Activated T-cell treated with anti-CD3 and anti-CD28 coated beads for 48 hours (primary cell): ENCODE measurements around the gene PFDN6.
"Not testable (repeated sequence)": the region's sequence is repeated elsewhere in the genome, so short reads cannot be mapped to it uniquely, and the experiment has no call there.

Experiments
- DNase-seq: peaks from one replicate; pipeline ENCODE4 v3.0.0-alpha.2; 2020; ENCODE audit warnings: low read depth

Gene PFDN6

GRCh38 chr6:33288921-33289783 is at the start of gene PFDN6, which contains the start of gene WDR46:
Gene PFDN6 (plus strand): TSS chr6:33289601. CDS start chr6:33289857, 256 bp downstream.
Gene WDR46 (minus strand): TSS chr6:33289239. CDS start chr6:33289170, 69 bp downstream.
- peak; percentile 65 for DNase-seq

GRCh38 chr6:33241968-33242367 is 47.4 kb upstream of the PFDN6 start:
- no peak for DNase-seq

DNA sequence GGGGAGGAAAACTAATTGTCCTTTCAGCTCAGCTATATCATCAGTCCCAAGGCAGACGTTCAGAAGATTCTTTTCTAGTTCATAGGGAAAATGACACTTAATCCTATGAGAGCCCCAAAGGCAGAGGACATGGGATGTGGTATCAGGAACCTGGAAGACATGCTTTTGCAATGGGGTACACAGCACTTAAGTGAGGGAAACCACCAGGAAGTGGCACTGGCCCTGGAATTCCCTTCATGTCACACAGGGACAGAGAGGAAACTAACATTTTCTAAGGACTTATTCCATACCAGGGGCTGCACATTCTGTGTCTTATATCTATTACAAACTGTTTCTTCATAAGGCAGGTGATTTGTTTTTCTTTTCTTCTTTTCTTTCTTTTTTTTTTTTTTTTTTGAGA is 45.9 kb upstream of the PFDN6 start:
- no peak for DNase-seq

DNA sequence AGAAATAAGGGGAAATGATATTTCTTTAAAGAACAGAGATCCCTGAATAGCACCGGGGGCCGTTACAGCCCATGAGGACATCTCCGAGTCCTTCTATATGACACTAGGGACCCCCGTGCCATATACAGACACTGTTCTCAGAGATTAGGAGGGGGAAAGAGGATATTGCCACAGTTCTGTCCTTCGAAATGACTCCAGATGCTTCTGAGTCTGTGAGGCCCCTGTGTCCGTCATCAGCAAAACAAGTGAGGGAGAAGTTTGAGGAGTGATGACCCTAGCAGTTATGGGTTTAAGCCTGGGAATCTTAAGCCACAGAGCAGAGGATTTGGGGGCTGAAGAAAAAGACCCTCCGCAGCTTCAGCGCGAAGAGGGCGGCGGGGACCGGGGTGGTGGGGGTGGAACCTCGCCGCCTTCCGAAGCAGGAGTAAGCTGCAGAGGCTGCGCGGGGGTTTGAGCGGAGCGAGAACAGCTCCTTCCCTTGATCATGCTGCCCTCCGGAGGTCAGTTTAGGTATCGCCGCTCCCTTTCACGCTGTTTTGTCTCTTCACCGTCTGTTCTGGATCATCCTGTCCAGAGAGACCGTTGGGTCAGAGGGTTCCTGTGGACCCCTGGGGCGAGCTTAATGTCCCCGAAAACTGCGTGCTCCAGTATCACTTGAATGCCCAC is 41.3 kb upstream of the PFDN6 start:
- peak; percentile 87 for DNase-seq

DNA sequence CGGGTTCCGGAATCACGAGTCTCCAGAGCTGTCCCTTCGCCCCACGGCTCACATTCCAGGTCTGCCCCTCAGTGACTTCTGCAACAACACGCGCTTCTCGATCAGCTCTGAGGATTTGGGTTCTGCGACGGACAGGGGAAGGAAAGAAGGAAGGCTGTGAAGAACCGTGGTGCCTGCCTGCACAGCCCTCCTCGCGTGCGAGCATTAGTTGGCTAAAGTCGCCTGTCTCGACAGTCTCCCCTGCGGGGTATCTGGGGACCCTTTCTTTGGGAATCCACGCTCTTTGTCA is 40.8 kb upstream of the PFDN6 start:
- DNase-seq = peak; percentile 18

GRCh38 chr6:33248932-33249731 is 40.3 kb upstream of the PFDN6 start:
- peak; percentile 94 for DNase-seq

- DNase-seq = no peak
Measured at GRCh38 chr6:33249732-33250630, 39.4 kb upstream of the PFDN6 start.

DNA sequence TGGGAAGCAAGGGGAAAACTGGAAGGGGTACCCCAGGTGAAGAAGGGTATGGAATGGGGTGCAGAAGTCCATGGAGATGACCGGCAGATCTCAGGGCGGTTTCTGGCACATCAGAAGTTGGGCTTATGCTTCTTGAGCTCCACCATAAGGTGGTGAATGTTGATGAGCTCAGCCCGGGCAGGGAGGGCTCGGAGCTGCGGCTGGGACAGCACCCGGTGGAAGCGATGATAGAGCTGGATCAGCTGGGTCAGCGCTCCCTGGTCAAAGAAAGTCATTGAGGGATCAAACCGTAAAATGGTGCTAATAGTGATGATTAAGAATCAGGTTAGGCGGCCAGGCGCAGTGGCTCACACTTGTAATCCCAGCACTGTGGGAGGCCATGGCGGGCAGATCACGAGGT is 38.7 kb upstream of the PFDN6 start:
- no peak for DNase-seq

- DNase-seq = no peak
Measured at GRCh38 chr6:33251395-33252012, 37.9 kb upstream of the PFDN6 start.

GRCh38 chr6:33252759-33253158 is 36.6 kb upstream of the PFDN6 start:
- DNase-seq = no peak

GRCh38 chr6:33254591-33254990 is 34.8 kb upstream of the PFDN6 start:
- DNase-seq = no peak

DNA sequence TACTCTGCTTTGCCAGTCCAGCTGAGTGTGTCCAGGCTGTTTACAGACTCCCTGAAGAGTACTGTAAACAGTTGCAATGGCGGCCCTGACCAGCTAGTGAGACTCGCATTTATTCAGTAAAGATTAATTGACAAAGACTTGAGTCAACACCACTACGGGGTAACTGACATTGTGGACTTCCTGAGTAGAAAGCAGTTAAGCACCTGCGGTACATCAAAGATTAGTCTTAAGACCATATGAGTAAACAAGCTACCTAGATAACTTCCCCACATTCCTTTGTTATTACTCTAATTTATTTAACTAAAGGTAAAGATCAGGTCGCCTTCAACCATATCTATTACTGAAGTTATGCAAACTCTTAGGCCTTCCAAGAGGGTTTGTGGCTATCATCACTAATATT is 30.4 kb upstream of the PFDN6 start:
- no peak for DNase-seq

GRCh38 chr6:33262490-33262889 is 26.9 kb upstream of the PFDN6 start:
- not testable (repeated sequence) for DNase-seq

DNA sequence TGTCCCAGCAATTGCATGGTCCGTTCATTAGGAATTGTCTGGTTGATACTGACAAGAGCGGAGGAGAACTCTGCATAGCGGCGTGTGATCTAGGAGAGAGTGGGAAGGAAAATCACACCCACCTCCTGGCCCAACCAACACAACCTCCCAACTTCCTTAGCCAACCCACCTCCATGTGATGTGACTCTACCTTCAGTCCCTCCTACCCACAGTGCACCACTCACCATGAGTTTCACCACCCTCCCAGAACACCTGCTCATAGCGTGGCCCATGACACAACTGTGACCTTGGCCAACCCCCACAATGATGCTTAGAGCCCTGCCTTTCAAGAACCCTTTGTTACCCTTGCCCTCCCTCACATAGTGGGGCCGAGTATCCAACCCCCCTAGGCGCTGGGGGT is 25.4 kb upstream of the PFDN6 start:
- no peak for DNase-seq

DNA sequence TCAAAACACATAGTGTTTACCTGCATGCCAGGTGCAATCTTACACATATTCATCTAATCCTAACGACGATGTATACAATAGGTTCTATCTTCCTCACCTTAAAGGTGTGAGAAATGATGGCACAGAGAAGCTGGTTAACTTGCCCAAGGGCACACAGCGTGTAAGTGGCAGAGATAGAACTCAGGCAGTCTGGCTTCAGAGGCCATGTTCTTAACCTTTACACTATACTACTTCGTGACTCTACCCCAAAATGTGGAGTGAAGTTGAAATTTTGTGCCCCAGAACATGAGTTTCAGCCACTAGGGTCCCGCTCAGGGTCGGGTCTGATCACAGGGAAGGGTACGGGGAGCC is 18.3 kb upstream of the PFDN6 start:
- DNase-seq = no peak

GRCh38 chr6:33271468-33272274 is 17.7 kb upstream of the PFDN6 start, which contains the start of the genes RPS18 and VPS52:
Gene RPS18 (plus strand): TSS chr6:33272075. CDS start chr6:33272120, 45 bp downstream.
Gene VPS52 (minus strand): TSS chr6:33271876. CDS start chr6:33271675, 201 bp downstream.
- peak; percentile 81 for DNase-seq

DNA sequence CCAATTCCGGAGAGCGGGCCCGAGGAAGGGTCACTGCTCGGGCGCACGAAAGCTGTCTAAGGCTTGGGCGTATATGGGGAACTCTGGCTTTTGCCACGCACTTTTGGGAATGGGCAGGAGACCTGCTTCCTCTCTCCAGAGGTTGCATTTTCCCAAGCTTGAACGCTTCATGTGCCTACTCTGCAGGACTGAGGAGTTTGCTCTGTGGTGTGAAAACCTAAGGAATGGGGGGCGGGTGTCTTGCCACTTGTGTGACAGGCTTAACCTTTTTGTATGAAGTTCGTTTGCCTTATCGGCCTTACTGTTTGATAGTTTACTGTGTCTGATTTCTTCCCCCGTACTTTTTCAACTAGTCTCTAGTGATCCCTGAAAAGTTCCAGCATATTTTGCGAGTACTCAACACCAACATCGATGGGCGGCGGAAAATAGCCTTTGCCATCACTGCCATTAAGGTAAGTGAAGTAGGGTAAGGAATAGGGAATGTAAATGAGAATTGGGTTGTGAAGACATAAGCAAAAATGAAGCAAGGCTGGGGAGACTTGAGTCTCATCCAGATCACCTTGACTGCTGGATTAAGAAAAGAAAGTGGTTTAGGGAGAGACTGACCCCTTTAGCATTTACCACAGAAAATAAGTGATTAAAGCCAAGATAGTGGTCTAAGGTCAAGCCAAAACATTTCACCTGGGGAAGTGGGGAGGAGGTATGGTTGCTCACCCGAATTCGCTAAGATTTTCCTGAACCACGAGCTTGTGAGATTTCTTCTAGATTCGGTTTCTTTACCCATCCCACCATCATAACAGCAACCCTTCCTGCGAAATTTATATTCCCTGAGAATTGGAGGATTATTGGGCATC is 16.9 kb upstream of the PFDN6 start:
- DNase-seq = no peak

- no peak for DNase-seq
Measured at GRCh38 chr6:33273129-33273923, 16.1 kb upstream of the PFDN6 start.
